ENCODE data around the gene OR51I1.

The OR51I1 gene

GRCh38 chr11:5460983-5461621 lies 19.8 kb upstream of the OR51I1 start:
- TF ChIP-seq CTCF (IDR thresholded peaks at IDR 0.05; ENCODE audit: poor library complexity, severe bottlenecking), result no peak
- peaks cover 4% of the 10 kb centered on the region for H3K27me3 ChIP-seq (ENCODE audit: insufficient read depth, poor library complexity, severe bottlenecking)
- no peaks in the 10 kb centered on the region for H3K9me3 ChIP-seq (ENCODE audit: severe bottlenecking)
- no peak overlapping the region for H3K4me3 ChIP-seq (ENCODE audit: severe bottlenecking)
- no peak overlapping the region for H3K27ac ChIP-seq (ENCODE audit: poor library complexity, severe bottlenecking)
- ATAC-seq (ENCODE audit: low read depth) (no peak), DNase-seq (ENCODE audit: low spot score) (no peak)
- H3K4me1 ChIP-seq (ENCODE audit: insufficient read depth, poor library complexity, severe bottlenecking), result no peaks in the 10 kb centered on the region
- H3K36me3 ChIP-seq (ENCODE audit: low read depth), result no peaks in the 10 kb centered on the region

GRCh38 chr11:5449432-5449831 lies 8.1 kb upstream of the OR51I1 start:
- H3K27me3 ChIP-seq (ENCODE audit: insufficient read depth, poor library complexity, severe bottlenecking), result no peaks in the 10 kb centered on the region
- no peak for ATAC-seq (ENCODE audit: low read depth)
- no peak for DNase-seq (ENCODE audit: low spot score)
- no peak for TF ChIP-seq CTCF (IDR thresholded peaks at IDR 0.05; ENCODE audit: poor library complexity, severe bottlenecking)
- H3K9me3 ChIP-seq (ENCODE audit: severe bottlenecking), result no peaks in the 10 kb centered on the region
- H3K4me1 ChIP-seq (ENCODE audit: insufficient read depth, poor library complexity, severe bottlenecking), result no peaks in the 10 kb centered on the region
- no peaks in the 10 kb centered on the region for H3K36me3 ChIP-seq (ENCODE audit: low read depth)
- no peak overlapping the region for H3K27ac ChIP-seq (ENCODE audit: poor library complexity, severe bottlenecking)
- H3K4me3 ChIP-seq (ENCODE audit: severe bottlenecking), result no peak overlapping the region

- no peak within 1 kb of the TSS for H3K4me3 ChIP-seq (ENCODE audit: severe bottlenecking)
- DNase-seq (ENCODE audit: low spot score) (no peak), ATAC-seq (ENCODE audit: low read depth) (no peak)
- no peaks in the 10 kb centered on the region for H3K9me3 ChIP-seq (ENCODE audit: severe bottlenecking)
- H3K27ac ChIP-seq (ENCODE audit: poor library complexity, severe bottlenecking), result no peak within 1 kb of the TSS
- H3K4me1 ChIP-seq (ENCODE audit: insufficient read depth, poor library complexity, severe bottlenecking), result no peaks in the 10 kb centered on the region
- no peak for TF ChIP-seq CTCF (IDR thresholded peaks at IDR 0.05; ENCODE audit: poor library complexity, severe bottlenecking)
- H3K27me3 ChIP-seq (ENCODE audit: insufficient read depth, poor library complexity, severe bottlenecking), result no peaks in the 10 kb centered on the region
- H3K36me3 ChIP-seq (ENCODE audit: low read depth), result no peaks in the 10 kb centered on the region
These were observed 7.7 kb upstream of the OR51I1 start, which contains the start of gene OR51I2 for GRCh38 chr11:5449023-5449422. Gene OR51I2, plus strand, starts transcription at chr11:5449323. Its CDS starts 4,166 bp downstream, at chr11:5453489.

DNA sequence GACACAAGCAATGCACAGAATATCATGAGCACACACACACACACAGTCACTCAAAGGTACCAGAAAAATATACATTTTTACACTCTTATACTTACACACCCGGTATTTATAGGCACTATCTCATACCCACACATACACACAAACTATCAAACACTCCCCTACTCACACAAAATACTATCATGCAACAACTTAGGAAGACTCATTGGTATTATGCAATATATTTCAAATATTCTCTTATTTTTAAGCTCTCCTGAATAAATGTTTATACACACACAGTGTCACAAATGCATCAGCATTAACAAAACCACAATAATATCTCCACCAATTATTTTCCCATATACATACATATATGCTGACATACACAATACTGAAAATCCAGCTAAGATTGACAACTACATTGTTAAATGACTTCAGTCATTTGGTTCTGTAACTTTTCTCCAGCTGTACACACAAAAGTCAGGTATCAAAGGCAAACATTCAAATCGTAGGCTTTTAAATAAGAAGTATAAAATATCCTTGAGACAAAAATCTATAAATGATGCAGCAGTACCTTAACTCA lies 2.6 kb upstream of the OR51I1 start:
- H3K4me3 ChIP-seq (ENCODE audit: severe bottlenecking), result no peak overlapping the region
- no peaks in the 10 kb centered on the region for H3K36me3 ChIP-seq (ENCODE audit: low read depth)
- ATAC-seq (ENCODE audit: low read depth), result no peak
- H3K27me3 ChIP-seq (ENCODE audit: insufficient read depth, poor library complexity, severe bottlenecking), result no peaks in the 10 kb centered on the region
- no peak for DNase-seq (ENCODE audit: low spot score)
- no peak for TF ChIP-seq CTCF (IDR thresholded peaks at IDR 0.05; ENCODE audit: poor library complexity, severe bottlenecking)
- H3K4me1 ChIP-seq (ENCODE audit: insufficient read depth, poor library complexity, severe bottlenecking), result no peaks in the 10 kb centered on the region
- no peaks in the 10 kb centered on the region for H3K9me3 ChIP-seq (ENCODE audit: severe bottlenecking)
- H3K27ac ChIP-seq (ENCODE audit: poor library complexity, severe bottlenecking), result no peak overlapping the region

- no peak for DNase-seq (ENCODE audit: low spot score)
- Histone ChIP-seq H3K9me3 (ENCODE audit: severe bottlenecking) (no peaks in the 10 kb centered on the region), H3K4me3 (ENCODE audit: severe bottlenecking) (no peak overlapping the region), H3K27ac (ENCODE audit: poor library complexity, severe bottlenecking) (no peak overlapping the region), H3K27me3 (ENCODE audit: insufficient read depth, poor library complexity, severe bottlenecking) (peaks cover 12% of the 10 kb centered on the region), H3K36me3 (ENCODE audit: low read depth) (no peaks in the 10 kb centered on the region), H3K4me1 (ENCODE audit: insufficient read depth, poor library complexity, severe bottlenecking) (no peaks in the 10 kb centered on the region)
- no peak for ATAC-seq (ENCODE audit: low read depth)
- no peak for TF ChIP-seq CTCF (IDR thresholded peaks at IDR 0.05; ENCODE audit: poor library complexity, severe bottlenecking)
These were observed 18.2 kb downstream of the OR51I1 start for GRCh38 chr11:5423131-5423530.
